ENCODE measurements around the gene MEX3D.

MEX3D gene

DNA sequence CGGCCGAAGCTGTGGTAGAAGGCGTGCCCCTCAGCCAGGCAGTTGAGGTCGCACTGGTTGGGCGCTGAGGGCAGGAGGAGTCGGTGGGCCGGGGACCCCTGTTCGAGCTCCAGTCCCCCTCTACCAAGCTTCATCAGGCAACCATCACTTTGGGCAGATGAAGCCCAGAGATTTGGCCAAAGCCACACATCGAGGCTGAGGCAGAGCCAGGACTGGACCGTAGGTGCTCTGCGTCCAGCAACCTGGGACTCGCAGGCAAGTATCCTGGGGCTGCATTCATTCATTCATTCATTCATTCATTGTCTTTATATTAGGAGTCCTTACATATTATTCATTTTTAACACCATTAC lies 59.6 kb downstream of the MEX3D start:
- intact Hi-C loops (cut with DNase I), result no loop called here
- DNase-seq, result no peak

DNA sequence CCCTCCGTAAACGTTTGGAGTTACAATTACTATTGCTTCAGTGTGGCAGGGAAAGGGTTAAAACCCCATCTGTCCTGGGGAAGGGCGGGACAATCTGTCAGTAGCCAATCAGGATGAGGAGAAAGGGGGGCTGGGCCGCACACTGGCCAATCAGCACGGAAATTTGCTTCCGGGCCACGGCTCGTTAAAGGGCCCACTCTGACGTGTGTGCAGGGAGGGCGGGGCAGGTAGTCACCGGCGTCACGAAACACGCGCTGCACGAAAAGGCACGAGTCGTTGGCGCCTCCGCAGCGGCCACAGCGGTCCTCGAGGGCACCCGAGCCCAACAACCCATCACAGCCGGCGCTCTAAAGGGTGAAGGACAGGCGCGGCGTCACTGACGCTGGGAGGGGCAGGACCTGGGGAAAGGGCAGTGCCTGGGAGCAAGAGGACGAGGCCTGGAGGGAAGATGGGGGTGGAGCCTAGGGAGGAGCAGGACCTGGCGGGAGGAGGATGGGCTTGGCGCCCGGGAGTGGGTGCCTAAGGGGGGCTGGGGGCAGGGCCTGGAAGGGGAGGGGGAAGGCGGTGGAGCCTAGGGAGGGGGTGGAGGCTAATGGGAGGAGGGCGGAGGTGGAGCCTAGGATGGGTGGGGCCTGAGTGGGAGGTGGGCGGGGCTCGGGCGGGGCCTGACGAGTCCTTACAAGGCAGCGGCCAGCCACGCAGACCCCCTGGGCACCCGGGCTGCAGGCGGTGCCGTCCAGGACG lies 60.2 kb downstream of the MEX3D start:
- DNase-seq, result peak; percentile 86 to 99 (median 92)
- intact Hi-C loops (cut with DNase I), result loop anchor here (1.0 kb wide), 1 partner anchor 29 kb away; the partner anchor contains the start of gene C19orf25

DNA sequence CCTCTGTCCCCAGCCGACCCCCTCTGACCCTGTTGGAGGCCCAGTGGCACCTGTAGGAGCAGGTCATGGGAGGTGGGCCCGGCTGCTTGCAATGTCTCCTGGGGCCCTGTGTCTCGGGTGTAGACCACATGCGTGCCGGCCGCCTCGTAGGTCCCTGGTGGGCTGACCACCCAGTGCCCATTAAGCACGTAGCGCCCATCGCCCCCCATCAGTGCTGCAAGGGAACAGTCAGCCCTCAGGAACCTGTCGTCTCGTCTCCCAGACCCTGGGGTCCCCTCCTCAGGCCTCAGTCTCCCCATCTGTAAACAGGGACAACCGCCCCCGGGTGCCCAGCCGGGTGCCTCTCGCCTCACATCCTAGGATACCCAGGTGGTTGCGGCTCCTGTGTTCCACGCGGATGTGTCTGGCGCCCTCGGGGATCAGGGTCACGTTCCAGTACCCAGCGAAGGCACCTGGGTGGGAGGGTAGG lies 60.9 kb downstream of the MEX3D start:
- intact Hi-C loops (cut with DNase I), result loop anchor here (1.0 kb wide), 1 partner anchor 28 kb away; the partner anchor contains the start of gene C19orf25
- no peak for DNase-seq

DNA sequence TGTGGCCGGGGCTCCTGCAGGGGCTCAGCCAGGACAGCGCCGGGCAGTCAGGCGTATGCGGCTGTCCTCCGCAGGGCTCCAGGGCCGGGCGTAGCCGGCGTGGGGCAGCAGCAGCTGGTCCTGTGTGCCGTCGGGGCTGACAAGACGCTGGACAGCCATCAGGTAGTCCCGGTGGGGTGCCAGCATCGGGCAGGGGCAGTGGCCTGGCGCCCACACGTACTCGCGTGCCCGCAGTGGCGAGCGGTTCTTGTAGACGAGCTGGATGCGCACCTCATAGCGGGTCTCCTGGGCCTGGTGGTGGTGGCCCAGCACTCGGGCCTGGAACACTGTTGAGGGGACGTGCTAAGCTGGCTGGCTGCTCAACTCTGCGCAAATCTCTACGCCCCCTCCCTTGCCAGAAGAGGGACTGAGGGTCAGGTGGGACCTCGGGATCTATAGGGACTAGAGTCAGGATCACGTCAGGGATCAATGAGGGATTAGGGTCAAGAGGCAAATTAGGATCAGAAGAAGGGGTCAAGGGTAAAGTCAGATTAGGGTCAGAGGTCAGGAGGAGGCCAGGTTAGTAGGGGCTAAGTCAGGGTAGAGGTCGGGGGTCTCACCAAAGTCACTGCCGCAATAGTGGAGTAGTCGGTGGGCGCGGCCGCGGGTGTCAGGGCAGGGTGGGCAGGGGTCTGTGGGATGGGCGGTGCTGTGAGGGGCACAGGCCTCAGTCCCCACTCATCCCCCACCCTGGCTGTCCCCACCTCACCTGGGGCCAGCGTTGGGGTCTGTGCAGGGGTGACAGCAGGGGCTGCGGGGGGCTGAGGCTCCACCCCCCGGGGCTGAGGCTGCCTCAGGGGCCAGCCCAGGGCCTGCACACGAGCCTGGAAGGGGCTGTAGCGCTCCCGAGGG lies 61.9 kb downstream of the MEX3D start:
- intact Hi-C loops (cut with DNase I), result no loop called here
- DNase-seq, result peak in 1 of 10 donors; percentile 81

DNA sequence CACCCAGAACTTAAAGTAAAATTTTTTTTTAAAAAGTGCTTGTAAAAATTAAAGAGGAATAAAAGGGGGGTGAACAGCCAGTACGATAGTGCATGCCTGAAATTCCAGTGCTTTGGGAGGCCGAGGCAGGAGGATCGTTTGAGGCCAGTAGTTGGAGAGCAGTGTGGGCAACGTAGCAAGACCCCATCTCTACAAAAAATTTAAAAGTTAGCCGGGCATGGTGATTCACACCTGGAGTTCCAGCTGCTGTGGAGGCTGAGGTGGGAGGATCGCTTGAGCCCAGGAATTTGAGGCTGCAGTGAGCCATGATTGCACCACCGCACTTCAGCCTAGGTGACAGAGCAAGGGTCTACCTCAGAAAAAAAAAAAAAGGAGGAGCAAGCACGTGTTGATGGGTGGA lies 63.1 kb downstream of the MEX3D start:
- DNase-seq, result no peak
- intact Hi-C loops (cut with DNase I), result no loop called here
